ENCODE data around the gene CHD9NB.
"Not testable (repeated sequence)": the region's sequence is repeated elsewhere in the genome, so short reads cannot be mapped to it uniquely, and the experiment has no call there.

The CHD9NB gene

GRCh38 chr16:53075461-53075860 lies 22.8 kb upstream of the CHD9NB start:
- H2BK15ac ChIP-seq (replicated peaks; ENCODE audit: low read depth); H3K79me2 ChIP-seq (ENCODE audit: control insufficient read depth, insufficient read depth, low read length); H3K36me3 ChIP-seq (ENCODE audit: control insufficient read depth, insufficient read depth, low read length); H2BK120ac ChIP-seq (ENCODE audit: low read depth, low read length); H2AK5ac ChIP-seq (ENCODE audit: low read length); H3K4me3 ChIP-seq (ENCODE audit: low read length); H3K23ac ChIP-seq (ENCODE audit: low read length); H3K18ac ChIP-seq (ENCODE audit: low read length); H3K4me2 ChIP-seq (ENCODE audit: low read length); H3K79me1 ChIP-seq (ENCODE audit: low read length); H3K4me1 ChIP-seq (ENCODE audit: control insufficient read depth, low read depth, low read length); H3K27ac ChIP-seq (ENCODE audit: low read depth, low read length); H3K4ac ChIP-seq (ENCODE audit: low read depth, low read length); H4K8ac ChIP-seq (ENCODE audit: low read depth, low read length); H3K9ac ChIP-seq (ENCODE audit: low read length); H3K56ac ChIP-seq (ENCODE audit: low read length); DNase-seq; H3K27me3 ChIP-seq (ENCODE audit: insufficient read depth, low read length, poor library complexity); H2BK5ac ChIP-seq (ENCODE audit: low read length); H4K5ac ChIP-seq (ENCODE audit: low read length): not testable (repeated sequence)
- no CpG with 5 or more reads among the region's 7 CpGs for WGBS (ENCODE audit: extremely low coverage, insufficient coverage, low lambda C conversion rate)

GRCh38 chr16:53074296-53074695 lies 21.6 kb upstream of the CHD9NB start:
- DNase-seq; H3K36me3 ChIP-seq (ENCODE audit: control insufficient read depth, insufficient read depth, low read length); H4K5ac ChIP-seq (ENCODE audit: low read length); H2BK5ac ChIP-seq (ENCODE audit: low read length); H2AK5ac ChIP-seq (ENCODE audit: low read length); H4K8ac ChIP-seq (ENCODE audit: low read depth, low read length); H3K23ac ChIP-seq (ENCODE audit: low read length); H3K4me1 ChIP-seq (ENCODE audit: control insufficient read depth, low read depth, low read length); H3K27me3 ChIP-seq (ENCODE audit: insufficient read depth, low read length, poor library complexity); H3K4ac ChIP-seq (ENCODE audit: low read depth, low read length); H3K56ac ChIP-seq (ENCODE audit: low read length); H3K27ac ChIP-seq (ENCODE audit: low read depth, low read length); H3K9ac ChIP-seq (ENCODE audit: low read length); H3K4me3 ChIP-seq (ENCODE audit: low read length); H3K79me2 ChIP-seq (ENCODE audit: control insufficient read depth, insufficient read depth, low read length); H3K18ac ChIP-seq (ENCODE audit: low read length); H2BK15ac ChIP-seq (replicated peaks; ENCODE audit: low read depth); H3K4me2 ChIP-seq (ENCODE audit: low read length); H3K79me1 ChIP-seq (ENCODE audit: low read length); H2BK120ac ChIP-seq (ENCODE audit: low read depth, low read length): not testable (repeated sequence)
- no CpG with 5 or more reads among the region's 3 CpGs for WGBS (ENCODE audit: extremely low coverage, insufficient coverage, low lambda C conversion rate)

- H3K27ac ChIP-seq (ENCODE audit: low read depth, low read length), result no peak overlapping the region
- no peak overlapping the region for H4K5ac ChIP-seq (ENCODE audit: low read length)
- H3K36me3 ChIP-seq (ENCODE audit: control insufficient read depth, insufficient read depth, low read length), result no peaks in the 10 kb centered on the region
- H3K79me2 ChIP-seq (ENCODE audit: control insufficient read depth, insufficient read depth, low read length), result no peaks in the 10 kb centered on the region
- no peak overlapping the region for H3K23ac ChIP-seq (ENCODE audit: low read length)
- H3K4me1 ChIP-seq (ENCODE audit: control insufficient read depth, low read depth, low read length), result no peaks in the 10 kb centered on the region
- no peak overlapping the region for H3K18ac ChIP-seq (ENCODE audit: low read length)
- no peak for DNase-seq
- WGBS (ENCODE audit: extremely low coverage, insufficient coverage, low lambda C conversion rate), result no CpG with 5 or more reads among the region's 6 CpGs
- no peak overlapping the region for H2BK15ac ChIP-seq (replicated peaks; ENCODE audit: low read depth)
- H2AK5ac ChIP-seq (ENCODE audit: low read length), result no peak overlapping the region
- no peak overlapping the region for H3K4me2 ChIP-seq (ENCODE audit: low read length)
- H2BK5ac ChIP-seq (ENCODE audit: low read length), result no peak overlapping the region
- no peaks in the 10 kb centered on the region for H3K27me3 ChIP-seq (ENCODE audit: insufficient read depth, low read length, poor library complexity)
- H4K8ac ChIP-seq (ENCODE audit: low read depth, low read length), result no peak overlapping the region
- no peak overlapping the region for H3K4me3 ChIP-seq (ENCODE audit: low read length)
- H3K4ac ChIP-seq (ENCODE audit: low read depth, low read length), result no peak overlapping the region
- H3K9ac ChIP-seq (ENCODE audit: low read length), result no peak overlapping the region
- H2BK120ac ChIP-seq (ENCODE audit: low read depth, low read length), result no peak overlapping the region
- H3K56ac ChIP-seq (ENCODE audit: low read length), result no peak overlapping the region
- H3K79me1 ChIP-seq (ENCODE audit: low read length), result peaks cover 3% of the 10 kb centered on the region
These were observed 20.3 kb upstream of the CHD9NB start for GRCh38 chr16:53073022-53073421.

DNA sequence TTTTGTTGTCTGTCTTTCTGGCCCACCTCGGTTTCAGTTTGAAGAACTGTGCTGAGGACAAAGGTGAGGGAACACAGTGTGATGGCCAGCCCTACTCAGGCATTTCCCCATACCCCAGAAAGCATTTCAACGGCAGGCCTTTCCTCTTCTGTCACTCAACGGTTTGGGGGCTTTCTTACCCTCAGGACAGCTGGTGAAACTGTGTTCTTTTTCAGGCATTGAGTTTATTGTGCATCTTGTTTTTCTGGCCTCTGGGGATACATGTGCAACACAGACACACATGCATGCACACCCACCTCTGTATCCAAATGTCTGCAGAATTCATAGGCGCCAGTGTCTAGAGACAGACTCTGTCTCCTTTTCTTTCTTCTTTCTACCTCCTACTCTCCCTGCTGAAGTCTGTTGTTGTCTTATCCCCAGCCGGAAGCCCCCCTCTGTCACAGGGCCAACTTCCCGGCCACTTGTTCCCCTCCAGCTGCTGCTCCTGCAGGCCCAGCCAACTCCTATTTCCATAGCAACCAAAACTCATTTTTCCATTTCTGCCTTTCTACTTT lies 19.1 kb upstream of the CHD9NB start:
- H3K27me3 ChIP-seq (ENCODE audit: insufficient read depth, low read length, poor library complexity), result no peaks in the 10 kb centered on the region
- H3K18ac ChIP-seq (ENCODE audit: low read length), result no peak overlapping the region
- H3K56ac ChIP-seq (ENCODE audit: low read length), result no peak overlapping the region
- H2BK5ac ChIP-seq (ENCODE audit: low read length), result no peak overlapping the region
- H3K27ac ChIP-seq (ENCODE audit: low read depth, low read length), result no peak overlapping the region
- no peak overlapping the region for H2BK15ac ChIP-seq (replicated peaks; ENCODE audit: low read depth)
- no peak overlapping the region for H4K8ac ChIP-seq (ENCODE audit: low read depth, low read length)
- no peak overlapping the region for H2AK5ac ChIP-seq (ENCODE audit: low read length)
- H3K79me2 ChIP-seq (ENCODE audit: control insufficient read depth, insufficient read depth, low read length), result no peaks in the 10 kb centered on the region
- no peak overlapping the region for H2BK120ac ChIP-seq (ENCODE audit: low read depth, low read length)
- H3K4me3 ChIP-seq (ENCODE audit: low read length), result no peak overlapping the region
- WGBS (ENCODE audit: extremely low coverage, insufficient coverage, low lambda C conversion rate), result no CpG with 5 or more reads among the region's 6 CpGs
- no peak overlapping the region for H3K9ac ChIP-seq (ENCODE audit: low read length)
- no peak overlapping the region for H3K4ac ChIP-seq (ENCODE audit: low read depth, low read length)
- DNase-seq, result no peak
- no peaks in the 10 kb centered on the region for H3K36me3 ChIP-seq (ENCODE audit: control insufficient read depth, insufficient read depth, low read length)
- H3K79me1 ChIP-seq (ENCODE audit: low read length), result peaks cover 5% of the 10 kb centered on the region
- H4K5ac ChIP-seq (ENCODE audit: low read length), result no peak overlapping the region
- no peak overlapping the region for H3K23ac ChIP-seq (ENCODE audit: low read length)
- no peak overlapping the region for H3K4me2 ChIP-seq (ENCODE audit: low read length)
- no peaks in the 10 kb centered on the region for H3K4me1 ChIP-seq (ENCODE audit: control insufficient read depth, low read depth, low read length)

DNA sequence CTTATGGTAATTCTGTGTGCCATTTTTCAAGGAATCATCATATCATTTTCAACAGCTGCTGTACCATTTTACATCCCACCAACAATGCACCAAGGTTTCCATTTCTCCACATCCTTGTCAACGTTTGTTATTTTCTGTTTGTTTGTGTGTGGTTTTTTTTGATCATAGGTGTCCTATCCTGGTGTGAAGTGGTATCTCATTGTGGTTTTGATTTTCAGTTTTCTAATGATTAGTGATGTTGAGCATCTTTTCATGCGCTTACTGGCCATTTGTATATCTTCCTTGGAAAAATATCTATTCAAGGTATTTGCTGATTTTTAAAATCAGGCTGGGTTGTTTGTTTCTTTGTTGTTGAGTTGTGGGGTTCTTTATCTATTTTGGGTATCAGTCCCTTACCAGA lies 17.1 kb upstream of the CHD9NB start:
- Histone ChIP-seq H3K9ac (ENCODE audit: low read length) (no peak overlapping the region), H4K8ac (ENCODE audit: low read depth, low read length) (no peak overlapping the region), H3K79me1 (ENCODE audit: low read length) (peaks cover 7% of the 10 kb centered on the region), H3K27me3 (ENCODE audit: insufficient read depth, low read length, poor library complexity) (no peaks in the 10 kb centered on the region), H3K79me2 (ENCODE audit: control insufficient read depth, insufficient read depth, low read length) (no peaks in the 10 kb centered on the region), H3K4me1 (ENCODE audit: control insufficient read depth, low read depth, low read length) (no peaks in the 10 kb centered on the region), H2BK120ac (ENCODE audit: low read depth, low read length) (no peak overlapping the region), H3K4me2 (ENCODE audit: low read length) (no peak overlapping the region), H2BK5ac (ENCODE audit: low read length) (no peak overlapping the region), H3K27ac (ENCODE audit: low read depth, low read length) (no peak overlapping the region), H3K18ac (ENCODE audit: low read length) (no peak overlapping the region), H2AK5ac (ENCODE audit: low read length) (no peak overlapping the region), H3K4ac (ENCODE audit: low read depth, low read length) (no peak overlapping the region), H3K23ac (ENCODE audit: low read length) (no peak overlapping the region), H4K5ac (ENCODE audit: low read length) (no peak overlapping the region), H3K36me3 (ENCODE audit: control insufficient read depth, insufficient read depth, low read length) (no peaks in the 10 kb centered on the region), H3K56ac (ENCODE audit: low read length) (no peak overlapping the region), H2BK15ac (replicated peaks; ENCODE audit: low read depth) (no peak overlapping the region), H3K4me3 (ENCODE audit: low read length) (no peak overlapping the region)
- WGBS (ENCODE audit: extremely low coverage, insufficient coverage, low lambda C conversion rate), result no CpG with 5 or more reads among the region's 2 CpGs
- no peak for DNase-seq

GRCh38 chr16:53068423-53068833 lies 15.7 kb upstream of the CHD9NB start:
- no peak overlapping the region for H2BK120ac ChIP-seq (ENCODE audit: low read depth, low read length)
- H3K18ac ChIP-seq (ENCODE audit: low read length), result no peak overlapping the region
- H3K4me3 ChIP-seq (ENCODE audit: low read length), result no peak overlapping the region
- no peaks in the 10 kb centered on the region for H3K36me3 ChIP-seq (ENCODE audit: control insufficient read depth, insufficient read depth, low read length)
- H2BK5ac ChIP-seq (ENCODE audit: low read length), result no peak overlapping the region
- H3K4me1 ChIP-seq (ENCODE audit: control insufficient read depth, low read depth, low read length), result no peaks in the 10 kb centered on the region
- peaks cover 7% of the 10 kb centered on the region for H3K79me1 ChIP-seq (ENCODE audit: low read length)
- DNase-seq, result no peak
- no peak overlapping the region for H2BK15ac ChIP-seq (replicated peaks; ENCODE audit: low read depth)
- H3K27me3 ChIP-seq (ENCODE audit: insufficient read depth, low read length, poor library complexity), result no peaks in the 10 kb centered on the region
- no peaks in the 10 kb centered on the region for H3K79me2 ChIP-seq (ENCODE audit: control insufficient read depth, insufficient read depth, low read length)
- WGBS (ENCODE audit: extremely low coverage, insufficient coverage, low lambda C conversion rate), result no CpG with 5 or more reads among the region's 4 CpGs
- H4K8ac ChIP-seq (ENCODE audit: low read depth, low read length), result no peak overlapping the region
- no peak overlapping the region for H3K4ac ChIP-seq (ENCODE audit: low read depth, low read length)
- no peak overlapping the region for H3K23ac ChIP-seq (ENCODE audit: low read length)
- no peak overlapping the region for H4K5ac ChIP-seq (ENCODE audit: low read length)
- no peak overlapping the region for H3K9ac ChIP-seq (ENCODE audit: low read length)
- no peak overlapping the region for H3K27ac ChIP-seq (ENCODE audit: low read depth, low read length)
- no peak overlapping the region for H3K4me2 ChIP-seq (ENCODE audit: low read length)
- no peak overlapping the region for H3K56ac ChIP-seq (ENCODE audit: low read length)
- H2AK5ac ChIP-seq (ENCODE audit: low read length), result no peak overlapping the region

All from mesendoderm (in vitro differentiated cells).